ENCODE results near the gene XPNPEP3. TPM values are rescaled to one million over a fixed set of nuclear protein-coding genes. Genes with fewer than 3 reads are reported as not detected.

The XPNPEP3 gene
- total and polyA plus RNA-seq, 2 donors from 2014 or later = 4.6 to 22.5 TPM

- Histone ChIP-seq H3K27ac (ENCODE audit: low read depth in 2 of 2, low read length in 2 of 2) (no peak overlapping the region), H3K4me1 (ENCODE audit: control insufficient read depth in 2 of 3, insufficient read depth in 2 of 3, low read depth in 1 of 3, low read length in 3 of 3) (peaks cover 0 to 11% (median 5%) of the 10 kb centered on the region in 3 donors), H3K36me3 (ENCODE audit: control insufficient read depth in 2 of 3, insufficient read depth in 3 of 3, low read length in 3 of 3) (no peaks in the 10 kb centered on the region), H3K27me3 (ENCODE audit: control insufficient read depth, insufficient read depth, low read length) (no peaks in the 10 kb centered on the region), H3K9me3 (ENCODE audit: control insufficient read depth in 2 of 3, insufficient read depth in 1 of 3, low read length in 3 of 3) (no peaks in the 10 kb centered on the region), H3K4me3 (ENCODE audit: low read length in 3 of 3) (no peak overlapping the region), H3K9ac (ENCODE audit: low read length in 3 of 3) (no peak overlapping the region)
- no peak for TF ChIP-seq CTCF (IDR thresholded peaks at IDR 0.05; ENCODE audit: borderline replicate concordance, extremely low read depth, insufficient read depth)
- intact Hi-C loops (cut with DNase I) = no loop called here
- FAIRE-seq (no peak), DNase-seq (no peak)
Measured at GRCh38 chr22:40813912-40814315, 43.0 kb upstream of the XPNPEP3 start.

GRCh38 chr22:40817737-40818136 lies 39.2 kb upstream of the XPNPEP3 start:
- Histone ChIP-seq H3K27ac (ENCODE audit: low read depth in 2 of 2, low read length in 2 of 2) (no peak overlapping the region), H3K27me3 (ENCODE audit: control insufficient read depth, insufficient read depth, low read length) (no peaks in the 10 kb centered on the region), H3K9ac (ENCODE audit: low read length in 3 of 3) (no peak overlapping the region), H3K36me3 (ENCODE audit: control insufficient read depth in 2 of 3, insufficient read depth in 3 of 3, low read length in 3 of 3) (peaks cover 0 to under 1% (median 0%) of the 10 kb centered on the region in 3 donors), H3K9me3 (ENCODE audit: control insufficient read depth in 2 of 3, insufficient read depth in 1 of 3, low read length in 3 of 3) (no peaks in the 10 kb centered on the region), H3K4me1 (ENCODE audit: control insufficient read depth in 2 of 3, insufficient read depth in 2 of 3, low read depth in 1 of 3, low read length in 3 of 3) (peaks cover 0 to 15% (median 5%) of the 10 kb centered on the region in 3 donors), H3K4me3 (ENCODE audit: low read length in 3 of 3) (peak overlapping the region in 1 of 3 donors; percentile 98)
- FAIRE-seq (no peak), DNase-seq (no peak)
- TF ChIP-seq CTCF (IDR thresholded peaks at IDR 0.05; ENCODE audit: borderline replicate concordance, extremely low read depth, insufficient read depth) = no peak
- intact Hi-C loops (cut with DNase I) = no loop called here

- H3K9ac ChIP-seq (ENCODE audit: low read length in 3 of 3) = peak overlapping the region; percentile 27 to 96 (median 93)
- peaks cover 0 to 15% (median 5%) of the 10 kb centered on the region in 3 donors for H3K4me1 ChIP-seq (ENCODE audit: control insufficient read depth in 2 of 3, insufficient read depth in 2 of 3, low read depth in 1 of 3, low read length in 3 of 3)
- H3K27ac ChIP-seq (ENCODE audit: low read depth in 2 of 2, low read length in 2 of 2) = no peak overlapping the region
- DNase-seq (peak in 1 of 5 donors; percentile 48), FAIRE-seq (no peak)
- TF ChIP-seq CTCF (IDR thresholded peaks at IDR 0.05; ENCODE audit: borderline replicate concordance, extremely low read depth, insufficient read depth) = no peak
- no peaks in the 10 kb centered on the region for H3K9me3 ChIP-seq (ENCODE audit: control insufficient read depth in 2 of 3, insufficient read depth in 1 of 3, low read length in 3 of 3)
- no peaks in the 10 kb centered on the region for H3K27me3 ChIP-seq (ENCODE audit: control insufficient read depth, insufficient read depth, low read length)
- H3K36me3 ChIP-seq (ENCODE audit: control insufficient read depth in 2 of 3, insufficient read depth in 3 of 3, low read length in 3 of 3) = peaks cover 0 to 4% (median 0%) of the 10 kb centered on the region in 3 donors
- intact Hi-C loops (cut with DNase I) = no loop called here
- peak overlapping the region; percentile 93 to 98 (median 96) for H3K4me3 ChIP-seq (ENCODE audit: low read length in 3 of 3)
Measured at GRCh38 chr22:40818192-40818746, 38.7 kb upstream of the XPNPEP3 start.

Measured in kidney (tissue), 14 donors.